ENCODE measurements around the gene CA12. TPM values are rescaled to one million over a fixed set of nuclear protein-coding genes. Genes with fewer than 3 reads are reported as not detected.

CA12 gene
- total and polyA plus RNA-seq, 2 of the 8 experiments (the other 6 are each of a cell fraction or from before 2014, with no cell fraction given) = 4.7 to 4.9 TPM

DNA sequence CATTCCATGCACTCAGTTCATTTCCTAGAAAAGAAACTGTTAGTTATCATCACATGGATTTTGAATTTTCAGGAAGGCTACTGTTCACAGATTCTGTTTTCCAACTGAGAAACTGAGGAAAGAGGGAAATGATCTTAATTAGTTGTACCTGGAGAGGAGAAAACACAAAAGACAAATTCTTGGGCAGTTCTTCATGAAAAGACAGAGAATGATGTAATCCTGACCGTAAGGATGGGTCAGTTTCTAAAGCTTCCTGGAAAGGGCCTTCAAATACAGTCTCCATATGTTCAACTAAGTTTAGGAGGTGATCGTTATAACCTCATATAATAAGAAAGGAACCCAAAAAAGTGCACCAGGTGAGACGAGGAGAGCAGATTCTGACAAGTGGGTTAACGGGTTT is 44.6 kb downstream of the CA12 start (continued):
- TF ChIP-seq USF2 (IDR thresholded peaks at IDR 0.05; ENCODE audit: low read length) (no peak), SIRT6 (IDR thresholded peaks at IDR 0.05; ENCODE audit: low read length) (no peak), POLR2A (IDR thresholded peaks at IDR 0.05; ENCODE audit: control extremely low read depth in 1 of 2, low read depth in 2 of 2, low read length in 2 of 2) (no peak), EZH2 (IDR thresholded peaks at IDR 0.05; ENCODE audit: low read depth, low read length, severe bottlenecking) (no peak), YY1 (IDR thresholded peaks at IDR 0.05; ENCODE audit: low read depth, low read length) (no peak), RXRA (IDR thresholded peaks at IDR 0.05; ENCODE audit: insufficient read depth, low read depth, low read length) (no peak)
